Activated CD4-positive, alpha-beta T cell treated with anti-CD3 and anti-CD28 coated beads, Interleukin-2, amount 50 U/mL, for 1 hour (primary cell): Measurements from ENCODE around the gene SLC38A4.
"Not testable (repeated sequence)": the region's sequence is repeated elsewhere in the genome, so short reads cannot be mapped to it uniquely, and the experiment has no call there.

Experiments
- DNase-seq: peaks from one replicate; pipeline ENCODE4 v3.0.0-alpha.2; 2020

Gene SLC38A4

GRCh38 chr12:46773586-46774321 lies 52.0 kb downstream of the SLC38A4 start:
- no peak for DNase-seq

DNA sequence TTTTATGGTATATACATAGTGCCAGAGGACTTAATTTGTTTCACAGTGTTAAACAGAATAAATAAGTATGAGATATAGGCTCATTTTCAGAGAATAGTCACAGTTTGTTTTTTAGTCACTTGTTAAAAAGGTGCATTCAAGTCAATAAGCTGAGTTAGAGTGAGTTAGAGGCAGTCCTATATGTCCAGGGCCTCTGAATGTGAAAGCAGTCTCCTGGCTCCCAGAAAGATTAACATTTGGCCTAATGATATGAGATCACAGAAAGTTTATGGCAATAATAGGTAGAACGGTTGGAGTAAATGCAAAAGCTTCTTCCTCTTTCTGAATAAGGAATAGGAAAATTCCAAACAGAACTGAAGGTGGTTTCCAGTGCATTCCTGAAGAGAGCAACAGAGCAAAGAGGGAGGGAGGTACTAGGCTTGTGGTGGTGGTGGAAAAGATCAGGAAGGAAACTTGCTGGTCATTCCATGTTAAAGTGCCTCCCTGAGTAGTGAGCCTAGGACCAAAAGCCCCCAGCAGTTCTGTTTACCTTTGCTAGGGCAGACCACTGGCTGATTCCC lies 54.4 kb downstream of the SLC38A4 start:
- DNase-seq = no peak

DNA sequence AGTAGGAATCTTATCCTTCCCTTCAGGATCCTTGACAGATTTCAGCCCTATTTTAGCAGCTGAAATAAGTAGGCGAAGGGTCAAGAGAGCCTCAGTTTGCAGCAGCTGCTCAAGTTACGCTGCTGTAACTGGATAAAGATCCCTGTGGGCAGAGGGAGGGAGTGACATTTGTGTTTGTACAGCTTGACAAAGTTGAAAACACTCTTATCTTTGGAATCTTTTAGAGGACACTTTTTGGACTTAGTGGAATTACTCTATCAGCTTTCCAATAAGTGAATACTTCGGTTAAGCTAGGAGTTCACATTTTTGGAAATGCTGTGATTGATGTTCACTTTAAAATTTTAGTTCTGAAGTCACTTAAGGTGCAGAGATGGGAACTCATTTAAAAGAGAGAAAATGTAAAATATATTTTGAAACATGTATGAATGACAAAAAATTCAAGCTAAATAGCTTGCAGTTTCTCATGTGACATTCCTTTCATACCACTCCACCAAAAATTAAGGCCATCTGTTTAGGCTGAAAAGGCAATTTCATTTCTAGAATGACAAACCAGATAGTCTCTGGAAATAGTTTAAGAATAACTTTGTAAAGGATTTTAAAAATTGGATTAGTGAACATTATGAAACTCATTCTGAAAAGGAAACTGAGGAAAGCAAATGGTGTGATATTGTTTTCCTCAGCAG lies 55.2 kb downstream of the SLC38A4 start:
- no peak for DNase-seq

- DNase-seq = no peak
Measured at GRCh38 chr12:46764005-46764404, 61.8 kb downstream of the SLC38A4 start.

- DNase-seq = no peak
Measured at GRCh38 chr12:46763230-46763629, 62.6 kb downstream of the SLC38A4 start.

DNA sequence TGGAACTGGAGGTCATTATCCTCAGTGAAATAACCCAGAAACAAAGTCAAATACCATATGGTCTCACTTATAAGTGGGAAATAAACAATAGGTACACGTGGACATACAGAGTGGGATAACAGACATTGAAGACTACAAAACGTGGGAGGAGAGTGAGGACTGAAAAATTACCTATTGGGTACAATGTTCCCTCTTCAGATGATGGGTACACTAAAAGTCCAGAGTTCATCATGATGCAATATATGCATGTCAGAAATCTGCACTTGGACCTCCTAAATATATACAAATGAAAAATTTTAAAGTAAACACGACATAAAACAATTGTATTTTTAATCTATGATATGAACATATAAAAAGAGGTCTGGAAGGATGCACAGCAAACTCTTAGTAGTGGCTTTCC lies 71.2 kb downstream of the SLC38A4 start:
- DNase-seq = no peak

- no peak for DNase-seq
Measured at GRCh38 chr12:46752396-46752795, 73.4 kb downstream of the SLC38A4 start.

GRCh38 chr12:46751173-46751572 lies 74.6 kb downstream of the SLC38A4 start:
- no peak for DNase-seq

DNA sequence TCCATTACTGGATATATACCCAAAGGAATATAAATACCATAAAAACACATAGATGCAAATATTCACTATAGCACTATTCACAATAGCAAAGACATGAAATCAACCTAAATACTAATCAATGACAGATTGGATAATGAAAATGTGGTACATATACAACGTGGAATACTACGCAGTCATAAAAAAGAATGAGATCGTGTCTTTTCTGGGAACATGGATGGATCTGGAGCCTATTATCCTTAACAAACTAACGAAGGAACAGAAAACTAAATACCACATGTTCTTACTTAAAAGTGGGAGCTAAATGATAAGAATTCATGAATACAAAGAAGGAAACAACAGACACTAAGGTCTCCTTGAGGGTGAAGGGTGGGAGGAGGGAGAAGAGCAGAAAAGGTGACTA lies 76.5 kb downstream of the SLC38A4 start:
- DNase-seq = no peak

DNA sequence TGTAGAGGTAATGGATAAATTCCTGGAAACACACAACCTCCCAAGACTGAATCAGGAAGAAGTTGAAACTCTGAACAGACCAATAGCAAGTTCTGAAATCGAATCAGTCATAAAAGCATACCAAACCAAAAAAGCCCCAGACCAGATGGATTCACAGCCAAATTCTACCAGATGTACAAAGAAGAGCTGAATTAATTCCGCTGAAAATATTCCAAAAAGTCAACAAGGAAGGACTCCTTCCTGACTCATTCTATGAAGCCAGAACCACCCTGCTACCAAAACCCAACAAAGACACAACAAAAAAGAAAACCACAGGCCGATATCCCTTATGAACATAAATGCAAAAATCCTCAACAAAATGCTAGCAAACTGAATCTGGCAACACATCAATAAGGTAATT lies 81.5 kb downstream of the SLC38A4 start:
- DNase-seq = no peak

DNA sequence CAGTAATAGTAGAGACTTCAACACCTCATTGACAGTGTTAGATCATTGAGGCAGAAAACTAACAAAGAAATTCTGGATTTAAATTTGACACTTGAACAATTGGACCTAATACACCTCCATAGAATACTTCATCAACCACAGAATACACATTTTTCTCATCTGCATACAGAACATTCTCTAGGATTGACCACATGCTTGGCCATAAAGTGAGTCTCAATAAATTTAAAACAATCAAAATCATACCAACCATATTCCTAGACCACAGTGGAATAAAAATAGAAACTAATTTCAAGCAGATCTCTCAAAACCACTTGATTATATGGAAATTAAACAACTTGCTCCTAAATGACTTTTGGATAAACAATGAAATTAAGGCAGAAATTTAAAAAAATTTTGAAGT lies 82.3 kb downstream of the SLC38A4 start:
- DNase-seq = no peak

DNA sequence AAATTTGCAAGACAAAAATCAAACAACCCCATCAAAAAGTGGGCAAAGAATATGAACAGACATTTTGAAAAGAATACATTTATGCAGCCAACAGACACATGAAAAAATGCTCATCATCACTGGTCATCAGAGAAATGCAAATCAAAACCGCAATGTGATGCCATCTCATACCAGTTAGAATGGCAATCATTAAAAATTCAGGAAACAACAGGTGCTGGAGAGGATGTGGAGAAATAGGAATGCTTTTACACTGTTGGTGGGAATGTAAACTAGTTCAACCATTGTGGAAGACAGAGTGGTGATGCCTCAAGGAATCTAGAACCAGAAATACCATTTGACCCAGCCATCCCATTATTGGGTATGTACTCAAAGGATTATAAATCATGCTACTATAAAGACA lies 83.5 kb downstream of the SLC38A4 start:
- not testable (repeated sequence) for DNase-seq

DNA sequence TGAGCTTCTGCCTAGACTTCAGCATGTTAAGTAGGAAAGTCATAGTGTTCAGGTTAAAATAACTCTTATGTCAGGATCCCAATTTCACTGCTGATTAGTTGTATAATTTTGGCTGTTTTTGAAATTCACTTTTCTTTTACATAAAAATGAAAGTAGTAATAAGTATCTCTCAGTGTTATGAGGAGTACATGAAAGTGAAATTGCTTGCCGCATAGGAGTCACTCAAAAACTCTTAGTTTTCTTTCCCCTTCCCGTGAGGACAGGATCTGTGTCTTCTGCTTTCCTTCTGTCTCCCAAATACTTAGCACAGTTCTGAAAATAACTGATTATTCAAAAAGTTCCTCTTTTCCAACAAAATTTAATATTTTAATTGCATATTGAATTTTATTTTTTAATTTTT lies 100.5 kb downstream of the SLC38A4 start:
- no peak for DNase-seq

GRCh38 chr12:46723629-46724419 lies 102.0 kb downstream of the SLC38A4 start:
- no peak for DNase-seq

GRCh38 chr12:46722394-46723185 lies 103.2 kb downstream of the SLC38A4 start:
- no peak for DNase-seq

GRCh38 chr12:46718495-46718894 lies 107.3 kb downstream of the SLC38A4 start:
- DNase-seq = no peak

GRCh38 chr12:46717868-46718267 lies 107.9 kb downstream of the SLC38A4 start:
- no peak for DNase-seq

DNA sequence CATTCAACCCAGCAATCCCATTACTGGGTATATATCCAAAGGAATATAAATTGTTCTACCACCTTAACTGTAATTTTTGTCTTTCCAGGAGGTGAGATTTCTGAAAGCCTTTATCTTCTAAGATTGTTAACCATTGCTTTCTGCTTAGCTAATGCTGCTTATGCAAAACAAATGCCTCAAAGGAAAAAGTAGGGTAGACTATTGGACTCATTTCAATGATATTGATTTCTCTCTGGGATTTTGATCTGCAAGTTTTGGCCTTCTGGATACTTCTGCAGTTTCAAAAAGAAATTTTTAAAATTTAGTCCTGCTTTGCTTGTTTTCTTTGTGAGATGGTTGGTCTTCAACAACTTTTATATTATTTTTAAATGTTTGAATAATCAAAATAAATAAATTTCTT lies 108.6 kb downstream of the SLC38A4 start:
- DNase-seq = no peak
